Fibroblast of skin of left quadriceps (primary cell): ENCODE data around the gene PDE6G.
"Not testable (repeated sequence)": the region's sequence is repeated elsewhere in the genome, so short reads cannot be mapped to it uniquely, and the experiment has no call there.

Experiments
- DNase-seq, 2 experiments: peaks; one replicate each; pipeline ENCODE4 v3.0.0-alpha.2; 2013; ENCODE audit warnings: low read depth in 2 of 2

Gene PDE6G

GRCh38 chr17:81687770-81688541 is 31.6 kb upstream of the PDE6G start:
- no peak for DNase-seq

GRCh38 chr17:81686614-81687013 is 30.3 kb upstream of the PDE6G start:
- no peak for DNase-seq

- no peak for DNase-seq
Observed at GRCh38 chr17:81685108-81685507, 28.8 kb upstream of the PDE6G start.

GRCh38 chr17:81684442-81684911 is 28.1 kb upstream of the PDE6G start:
- no peak for DNase-seq

- DNase-seq = peak; percentile 99
Observed at GRCh38 chr17:81683584-81684441, 27.5 kb upstream of the PDE6G start, which contains the start of the genes ARL16 and HGS. Gene ARL16, minus strand, starts transcription at chr17:81683797. Its CDS starts 44 bp downstream, at chr17:81683753. Gene HGS, plus strand, starts transcription at chr17:81684011. Its CDS starts 56 bp downstream, at chr17:81684067.

GRCh38 chr17:81683208-81683583 is 26.9 kb upstream of the PDE6G start:
- DNase-seq = no peak

GRCh38 chr17:81682565-81683207 is 26.3 kb upstream of the PDE6G start:
- no peak for DNase-seq

GRCh38 chr17:81681672-81682071 is 25.3 kb upstream of the PDE6G start:
- DNase-seq = no peak

GRCh38 chr17:81680150-81680549 is 23.8 kb upstream of the PDE6G start:
- no peak for DNase-seq

GRCh38 chr17:81676906-81677305 is 20.6 kb upstream of the PDE6G start:
- DNase-seq = no peak

GRCh38 chr17:81675515-81676221 is 19.3 kb upstream of the PDE6G start:
- not testable (repeated sequence) for DNase-seq

- DNase-seq = no peak
Observed at GRCh38 chr17:81673561-81674258, 17.4 kb upstream of the PDE6G start.

GRCh38 chr17:81672954-81673353 is 16.6 kb upstream of the PDE6G start:
- DNase-seq = no peak

GRCh38 chr17:81672504-81672903 is 16.2 kb upstream of the PDE6G start:
- no peak for DNase-seq

GRCh38 chr17:81667754-81668153 is 11.4 kb upstream of the PDE6G start:
- no peak for DNase-seq

- peak; percentile 91 for DNase-seq
Observed at GRCh38 chr17:81666342-81667191, 10.2 kb upstream of the PDE6G start, which contains the start of the genes CCDC137 and OXLD1. Gene CCDC137, plus strand, starts transcription at chr17:81666737. Its CDS starts 30 bp downstream, at chr17:81666767. Gene OXLD1, minus strand, starts transcription at chr17:81666605. Its CDS starts 28 bp downstream, at chr17:81666577.

- no peak for DNase-seq
Observed at GRCh38 chr17:81666092-81666341, 9.7 kb upstream of the PDE6G start.

GRCh38 chr17:81665205-81666091 is 9.1 kb upstream of the PDE6G start:
- DNase-seq = no peak

- no peak for DNase-seq
Observed at GRCh38 chr17:81664051-81664470, 7.7 kb upstream of the PDE6G start.
